NCI-H510A (cell line): ENCODE results near the gene PPID.
A peak's percentile ranks its signal among the peaks of the same experiment; 100 is the strongest.
"Not testable (repeated sequence)": the region's sequence is repeated elsewhere in the genome, so short reads cannot be mapped to it uniquely, and the experiment has no call there.

Experiments used
- DNase-seq: peaks from one replicate; lab custom pipeline; 2025; lab: John Stamatoyannopoulos, UW

Gene PPID

DNA sequence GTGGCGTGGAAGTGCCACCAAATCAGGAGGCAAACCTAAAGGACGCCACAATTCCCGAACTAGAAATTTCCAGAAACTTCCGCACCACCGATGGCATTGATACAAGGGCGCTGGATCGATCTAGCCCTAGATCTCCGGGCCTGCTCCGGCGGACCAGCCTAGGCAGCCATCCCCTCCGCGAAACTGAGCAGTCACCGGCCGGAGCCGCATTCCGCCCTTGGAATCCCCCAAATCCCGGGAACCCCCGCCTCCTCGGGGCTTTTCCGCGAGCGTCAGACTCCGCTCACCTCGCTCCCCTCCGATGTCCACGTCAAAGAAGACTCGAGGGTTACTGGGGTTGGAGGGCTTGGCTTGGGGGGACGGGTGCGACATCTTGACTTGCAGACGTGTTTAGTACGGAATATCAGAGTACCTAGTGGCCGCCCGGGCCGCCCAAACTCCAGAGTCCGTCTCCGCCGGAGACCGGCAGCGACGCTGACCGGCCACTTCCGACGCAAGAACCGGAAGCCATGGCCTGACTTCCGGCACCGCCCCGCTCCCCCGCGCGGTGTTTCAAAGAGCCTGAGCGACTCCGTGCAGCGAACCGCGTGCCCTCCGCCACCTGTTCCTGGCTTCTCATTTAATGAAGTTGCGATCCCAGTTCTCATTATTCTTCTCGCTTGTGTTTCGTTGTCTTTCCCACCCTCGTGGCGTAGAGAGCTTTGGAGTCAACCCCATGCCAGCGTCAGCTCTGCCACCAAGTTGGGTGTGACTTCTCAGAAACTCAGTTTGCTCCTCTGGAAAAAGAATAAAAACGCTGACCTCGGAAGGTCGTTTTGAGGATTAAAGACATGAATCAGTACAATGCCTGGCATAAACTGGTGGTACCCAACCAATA is at the start of gene PPID:
Gene PPID (minus strand): TSS at position 480 of the 877 bp plus-strand sequence. CDS start 108 bp downstream, at position 372.
- DNase-seq: peak; percentile 63

- DNase-seq: no peak
These were observed 48.6 kb upstream of the PPID start for GRCh38 chr4:158771776-158772175.

GRCh38 chr4:158770671-158771070 is 47.5 kb upstream of the PPID start:
- DNase-seq: no peak

GRCh38 chr4:158769175-158769921 is 46.2 kb upstream of the PPID start:
- DNase-seq: no peak

GRCh38 chr4:158768555-158769174 is 45.5 kb upstream of the PPID start, which contains the start of gene FNIP2:
FNIP2 (plus strand) TSS chr4:158769026; CDS start chr4:158769213, 187 bp downstream.
- peak; percentile 68 for DNase-seq

- DNase-seq: no peak
These were observed 44.3 kb upstream of the PPID start for GRCh38 chr4:158767451-158767850.

- no peak for DNase-seq
These were observed 43.3 kb upstream of the PPID start for GRCh38 chr4:158766434-158767044.

DNA sequence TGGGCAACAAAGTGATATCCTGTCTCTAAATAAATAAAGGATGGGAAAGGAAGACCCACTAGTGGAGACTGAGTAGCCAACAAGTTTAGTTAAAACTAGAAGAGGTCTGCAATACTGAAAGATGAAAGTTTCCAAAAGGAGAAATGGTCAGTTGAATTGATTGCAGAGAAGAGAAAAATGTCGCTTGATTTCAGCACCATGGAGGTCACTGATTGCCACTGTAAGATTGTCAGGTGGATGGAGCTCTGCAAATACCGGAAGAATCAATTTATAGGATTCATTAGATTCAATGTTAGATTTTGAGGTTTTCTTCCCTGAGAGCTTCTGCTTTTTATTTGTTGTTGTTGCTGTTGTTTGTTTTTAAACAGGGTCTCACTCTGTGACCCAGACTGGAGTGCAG is 40.3 kb upstream of the PPID start:
- DNase-seq: no peak

DNA sequence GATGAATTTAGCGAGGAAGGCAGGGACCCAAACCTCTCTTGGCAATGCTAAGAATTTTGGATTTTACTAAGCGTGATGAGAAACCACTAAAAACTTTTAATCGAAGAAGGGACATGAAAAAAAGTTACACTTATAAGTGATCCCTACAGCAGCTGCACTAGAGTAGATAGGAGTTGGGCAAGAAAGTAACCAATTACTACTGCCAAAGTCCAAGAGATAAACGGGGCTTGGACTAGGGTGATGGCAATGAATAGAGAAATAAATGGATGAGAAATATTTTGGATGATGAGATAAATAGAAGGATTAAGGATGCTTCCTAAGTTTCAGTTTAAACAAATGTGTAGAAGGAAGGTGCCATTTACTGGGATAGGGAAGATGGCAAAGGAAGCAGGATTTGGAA is 39.4 kb upstream of the PPID start:
- DNase-seq: no peak

GRCh38 chr4:158760866-158761265 is 37.7 kb upstream of the PPID start:
- DNase-seq: no peak

GRCh38 chr4:158759539-158759938 is 36.3 kb upstream of the PPID start:
- DNase-seq: not testable (repeated sequence)

DNA sequence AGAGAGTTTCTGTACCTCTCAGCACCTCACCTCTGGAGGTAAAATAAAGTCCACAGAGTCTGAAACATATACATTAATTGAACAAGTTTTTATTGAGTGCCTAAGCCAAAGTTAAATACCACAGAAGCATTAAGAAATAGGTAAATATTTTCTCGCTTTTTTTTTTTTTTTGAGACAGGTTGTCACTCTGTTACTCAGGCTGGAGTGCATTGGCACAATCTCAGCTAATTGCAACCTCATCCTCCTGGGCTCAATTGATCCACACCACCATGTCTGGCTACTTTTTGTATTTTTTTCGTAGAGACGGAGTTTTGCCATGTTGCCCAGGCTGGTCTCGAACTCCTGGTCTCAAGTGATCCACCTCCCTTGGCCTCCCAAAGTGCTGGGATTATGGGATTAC is 35.5 kb upstream of the PPID start:
- DNase-seq: no peak

DNA sequence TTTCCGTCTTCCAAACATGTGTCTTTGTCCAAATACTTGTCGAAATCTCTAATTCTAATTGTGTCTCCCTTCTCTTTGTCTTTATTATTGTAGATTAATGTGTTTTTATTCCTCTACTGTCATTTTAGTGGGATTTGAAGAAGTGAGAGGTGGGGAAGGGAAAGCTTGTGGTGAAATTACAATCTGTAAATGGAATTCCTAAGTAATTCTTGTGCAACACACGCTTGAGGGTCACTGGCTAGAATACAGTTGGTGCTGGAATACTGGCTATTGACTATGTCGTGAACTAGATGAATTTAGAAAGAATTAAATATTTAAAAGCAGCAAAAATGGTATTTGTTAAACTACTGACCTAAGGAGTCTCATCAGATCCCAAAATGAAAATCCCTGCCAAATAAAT is 34.9 kb upstream of the PPID start:
- DNase-seq: no peak

DNA sequence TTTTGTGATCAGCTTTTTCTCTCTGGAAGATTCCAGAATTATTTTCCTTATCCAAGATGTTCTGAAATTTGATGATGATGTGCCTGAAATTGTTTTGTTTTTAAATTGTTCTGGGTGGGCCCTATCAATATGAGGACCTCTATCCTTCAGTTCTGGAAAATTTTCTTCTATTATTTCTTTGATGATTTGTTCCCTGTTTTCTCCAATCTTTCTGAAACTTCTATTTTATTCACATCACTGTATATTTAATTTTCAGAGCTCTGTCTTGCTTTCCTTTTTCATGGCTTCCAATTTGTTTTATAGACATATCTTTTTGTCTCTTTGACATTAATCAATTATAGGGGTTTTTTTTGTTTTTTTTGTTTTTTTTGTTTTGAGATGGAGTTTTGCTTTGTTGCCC is 33.4 kb upstream of the PPID start:
- DNase-seq: no peak

DNA sequence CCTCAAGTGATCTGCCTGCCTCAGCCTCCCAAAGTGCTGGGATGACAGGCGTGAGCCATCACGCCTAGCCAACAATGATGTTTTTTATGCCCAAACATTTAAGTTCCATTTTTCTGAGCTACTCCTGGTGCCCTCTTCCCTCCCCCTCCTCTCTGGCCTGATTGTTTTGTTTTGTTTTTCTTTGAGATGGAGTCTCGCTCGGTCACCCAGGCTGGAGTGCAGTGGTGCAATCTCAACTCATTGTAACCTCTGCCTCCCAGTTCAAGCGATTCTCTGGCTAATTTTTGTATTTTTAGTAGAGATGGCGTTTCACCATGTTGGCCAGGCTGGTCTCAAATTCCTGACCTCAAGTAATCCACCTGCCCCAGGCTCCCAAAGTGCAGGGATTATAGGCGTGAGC is 32.6 kb upstream of the PPID start:
- DNase-seq: not testable (repeated sequence)

- no peak for DNase-seq
These were observed 31.4 kb upstream of the PPID start for GRCh38 chr4:158754385-158755180.

- DNase-seq: no peak
These were observed 27.2 kb upstream of the PPID start for GRCh38 chr4:158750379-158750778.

- DNase-seq: not testable (repeated sequence)
These were observed 23.3 kb upstream of the PPID start for GRCh38 chr4:158746537-158746936.

- DNase-seq: no peak
These were observed 18.3 kb upstream of the PPID start for GRCh38 chr4:158741326-158742021.

DNA sequence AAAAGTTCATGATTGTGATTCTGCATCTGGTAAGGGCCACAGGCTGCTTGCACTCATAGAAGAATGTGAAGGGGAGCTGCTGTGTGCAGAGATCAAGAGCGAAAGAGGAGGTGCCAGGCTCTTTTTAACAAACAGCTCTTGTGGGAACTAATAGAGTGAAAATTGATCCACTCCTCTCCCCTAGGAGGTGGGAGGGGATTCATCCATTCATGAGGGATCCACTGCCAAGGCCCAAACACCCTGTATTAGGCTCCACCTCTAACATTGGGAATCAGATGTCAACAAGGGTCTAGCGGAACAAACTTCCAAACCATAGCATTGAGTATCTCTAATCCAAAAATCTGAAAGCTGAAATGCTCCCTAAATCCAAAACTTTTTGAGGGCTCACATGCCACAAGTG is 16.4 kb upstream of the PPID start:
- no peak for DNase-seq

- no peak for DNase-seq
These were observed 15.7 kb upstream of the PPID start for GRCh38 chr4:158738866-158739265.
